ENCODE data around the gene CCDC74A.
"Not testable (repeated sequence)": the region's sequence is repeated elsewhere in the genome, so short reads cannot be mapped to it uniquely, and the experiment has no call there.

Gene CCDC74A

DNA sequence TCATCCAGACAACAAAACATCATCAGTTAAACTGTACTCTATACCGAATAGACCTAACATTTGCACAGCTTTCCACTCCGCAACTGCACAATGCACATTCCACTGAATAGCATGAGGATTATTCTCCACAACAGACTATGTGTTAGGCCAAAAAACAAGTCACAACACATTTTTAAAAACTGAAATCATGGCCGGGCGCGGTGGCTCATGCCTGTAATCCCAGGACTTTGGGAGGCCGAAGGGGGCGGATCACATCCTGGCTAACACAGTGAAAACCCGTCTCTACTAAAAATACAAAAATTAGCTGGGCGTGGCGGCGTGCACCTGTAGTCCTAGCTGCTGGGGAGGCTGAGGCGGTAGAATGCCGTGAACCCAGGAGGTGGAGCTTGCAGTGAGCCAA lies 11.2 kb downstream of the CCDC74A start:
- H3K27ac Mint-ChIP-seq; DNase-seq; H3K4me1 Mint-ChIP-seq (ENCODE audit: low read depth in 2 of 2); H3K4me3 Mint-ChIP-seq; H3K36me3 Mint-ChIP-seq (ENCODE audit: insufficient read depth); H3K9me3 Mint-ChIP-seq; ATAC-seq (replicated peaks): not testable (repeated sequence)
- peaks cover 7 to 28% of the 10 kb centered on the region in 2 donors for H3K27me3 Mint-ChIP-seq

DNA sequence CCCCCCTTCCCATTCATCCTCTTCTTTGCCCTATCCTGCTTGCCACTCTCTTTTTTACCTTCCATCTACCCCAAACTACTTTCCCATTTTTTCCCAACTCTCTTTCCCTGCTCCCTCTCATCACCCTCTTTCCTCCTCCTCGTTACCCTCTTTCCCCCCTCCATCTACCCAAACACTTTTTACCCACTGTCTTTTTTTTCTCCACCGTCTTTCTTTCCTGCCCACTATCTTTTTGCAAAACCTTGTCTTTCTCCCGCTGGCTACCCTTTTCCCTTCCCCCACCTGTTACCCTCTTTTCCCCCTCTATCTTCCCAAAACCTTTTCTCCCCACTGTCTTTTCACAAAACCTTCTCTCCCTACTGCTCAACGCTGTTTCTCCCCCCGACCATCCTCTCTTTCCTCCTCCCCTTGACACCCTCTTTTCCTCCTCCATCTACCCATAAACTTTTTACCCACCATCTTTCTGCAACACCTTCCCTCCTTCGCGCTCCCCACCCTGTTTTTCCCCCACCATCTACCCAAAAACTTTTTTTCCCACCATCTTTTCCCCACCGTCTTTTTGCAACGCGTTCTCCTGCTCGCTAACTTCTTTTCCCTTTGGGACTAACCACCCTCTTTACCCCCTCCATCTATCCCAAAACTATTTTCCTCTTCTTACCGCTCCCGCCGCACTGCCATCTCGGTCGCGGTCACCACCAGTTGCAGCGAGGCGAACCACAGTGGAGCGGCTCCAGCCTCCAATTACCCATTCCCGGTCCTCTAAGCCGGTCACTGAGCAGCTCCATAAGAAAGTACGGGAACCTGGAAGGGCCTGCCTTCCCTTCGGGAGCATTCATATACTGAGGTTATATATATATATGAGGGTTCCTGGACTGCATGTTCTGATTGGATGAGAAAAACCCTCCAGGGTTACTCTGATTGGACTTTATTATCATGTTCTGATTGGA lies 15.0 kb downstream of the CCDC74A start:
- Mint-ChIP-seq H3K9me3 (no peaks in the 10 kb centered on the region), H3K4me3 (no peak overlapping the region), H3K27ac (no peak overlapping the region), H3K27me3 (peaks cover 12 to 34% of the 10 kb centered on the region in 2 donors), H3K36me3 (ENCODE audit: insufficient read depth) (no peaks in the 10 kb centered on the region), H3K4me1 (ENCODE audit: low read depth in 2 of 2) (no peaks in the 10 kb centered on the region)
- ATAC-seq (replicated peaks) = no peak
- DNase-seq = no peak

GRCh38 chr2:131543385-131543891 lies 15.8 kb downstream of the CCDC74A start:
- ATAC-seq (replicated peaks) (no peak), DNase-seq (no peak)
- no peak overlapping the region for H3K4me3 Mint-ChIP-seq
- H3K27me3 Mint-ChIP-seq = peaks cover 12 to 34% of the 10 kb centered on the region in 2 donors
- no peaks in the 10 kb centered on the region for H3K36me3 Mint-ChIP-seq (ENCODE audit: insufficient read depth)
- no peaks in the 10 kb centered on the region for H3K9me3 Mint-ChIP-seq
- H3K27ac Mint-ChIP-seq = no peak overlapping the region
- no peaks in the 10 kb centered on the region for H3K4me1 Mint-ChIP-seq (ENCODE audit: low read depth in 2 of 2)

- not testable (repeated sequence) for H3K4me3 Mint-ChIP-seq; H3K27ac Mint-ChIP-seq; H3K9me3 Mint-ChIP-seq; H3K36me3 Mint-ChIP-seq (ENCODE audit: insufficient read depth); DNase-seq; ATAC-seq (replicated peaks); H3K4me1 Mint-ChIP-seq (ENCODE audit: low read depth in 2 of 2)
- H3K27me3 Mint-ChIP-seq = peaks cover 12 to 34% of the 10 kb centered on the region in 2 donors
These were observed 16.5 kb downstream of the CCDC74A start for GRCh38 chr2:131544006-131544812.

DNA sequence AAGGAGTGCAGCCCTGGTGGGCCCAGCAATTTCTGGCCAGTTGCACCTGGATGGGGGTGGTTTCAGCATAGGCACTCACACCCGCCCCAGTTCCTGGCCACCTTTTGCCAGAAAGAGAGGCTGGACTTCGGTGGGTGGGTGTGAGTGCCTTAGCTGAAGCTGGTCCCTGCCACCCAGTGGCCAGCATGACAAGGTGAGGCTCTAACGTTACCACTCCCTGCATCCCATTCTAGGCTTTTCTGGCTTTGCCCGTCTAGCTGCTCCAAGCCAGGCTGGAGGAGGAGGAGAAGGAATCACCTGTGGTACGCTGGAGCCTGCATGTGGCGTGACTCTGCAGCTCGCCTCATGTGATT lies 17.1 kb downstream of the CCDC74A start:
- peaks cover 15 to 34% of the 10 kb centered on the region in 2 donors for H3K27me3 Mint-ChIP-seq
- H3K4me3 Mint-ChIP-seq; H3K27ac Mint-ChIP-seq; H3K4me1 Mint-ChIP-seq (ENCODE audit: low read depth in 2 of 2); H3K36me3 Mint-ChIP-seq (ENCODE audit: insufficient read depth); ATAC-seq (replicated peaks); DNase-seq; H3K9me3 Mint-ChIP-seq: not testable (repeated sequence)

- no peaks in the 10 kb centered on the region for H3K36me3 Mint-ChIP-seq (ENCODE audit: insufficient read depth)
- H3K27ac Mint-ChIP-seq = no peak overlapping the region
- no peak for ATAC-seq (replicated peaks)
- no peaks in the 10 kb centered on the region for H3K4me1 Mint-ChIP-seq (ENCODE audit: low read depth in 2 of 2)
- H3K4me3 Mint-ChIP-seq = no peak overlapping the region
- no peaks in the 10 kb centered on the region for H3K9me3 Mint-ChIP-seq
- peaks cover 53 to 62% of the 10 kb centered on the region in 2 donors for H3K27me3 Mint-ChIP-seq
- DNase-seq = no peak
These were observed 25.2 kb downstream of the CCDC74A start for GRCh38 chr2:131552871-131553270.

DNA sequence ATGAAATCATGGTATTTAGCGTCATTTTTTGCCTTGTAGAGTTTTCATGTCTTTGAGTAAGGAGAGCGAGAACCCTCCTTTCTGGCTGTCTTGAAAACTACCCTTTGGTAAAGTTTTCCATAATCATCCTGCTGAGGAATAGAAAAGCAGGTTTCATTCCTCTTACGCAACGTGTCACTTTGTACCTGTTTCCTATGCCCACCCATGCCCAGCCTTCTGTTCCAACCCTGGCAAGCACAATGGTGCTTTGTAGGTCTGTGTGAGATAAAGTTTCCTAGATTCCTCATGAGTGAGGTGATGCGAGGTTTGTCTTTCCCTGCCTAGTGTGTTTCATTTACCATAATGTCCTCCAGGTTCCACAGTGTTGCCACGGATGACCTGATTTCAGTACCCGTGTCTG lies 29.3 kb downstream of the CCDC74A start:
- Mint-ChIP-seq H3K27ac (no peak overlapping the region), H3K36me3 (ENCODE audit: insufficient read depth) (no peaks in the 10 kb centered on the region), H3K4me1 (ENCODE audit: low read depth in 2 of 2) (no peaks in the 10 kb centered on the region), H3K9me3 (no peaks in the 10 kb centered on the region), H3K4me3 (no peak overlapping the region), H3K27me3 (peaks cover 53 to 73% of the 10 kb centered on the region in 2 donors)
- ATAC-seq (replicated peaks) = no peak
- no peak for DNase-seq

GRCh38 chr2:131557558-131558321 lies 30.1 kb downstream of the CCDC74A start:
- no peaks in the 10 kb centered on the region for H3K4me1 Mint-ChIP-seq (ENCODE audit: low read depth in 2 of 2)
- H3K27ac Mint-ChIP-seq = no peak overlapping the region
- no peaks in the 10 kb centered on the region for H3K9me3 Mint-ChIP-seq
- H3K4me3 Mint-ChIP-seq = no peak overlapping the region
- ATAC-seq (replicated peaks) (no peak), DNase-seq (no peak)
- no peaks in the 10 kb centered on the region for H3K36me3 Mint-ChIP-seq (ENCODE audit: insufficient read depth)
- peaks cover 47 to 66% of the 10 kb centered on the region in 2 donors for H3K27me3 Mint-ChIP-seq

DNA sequence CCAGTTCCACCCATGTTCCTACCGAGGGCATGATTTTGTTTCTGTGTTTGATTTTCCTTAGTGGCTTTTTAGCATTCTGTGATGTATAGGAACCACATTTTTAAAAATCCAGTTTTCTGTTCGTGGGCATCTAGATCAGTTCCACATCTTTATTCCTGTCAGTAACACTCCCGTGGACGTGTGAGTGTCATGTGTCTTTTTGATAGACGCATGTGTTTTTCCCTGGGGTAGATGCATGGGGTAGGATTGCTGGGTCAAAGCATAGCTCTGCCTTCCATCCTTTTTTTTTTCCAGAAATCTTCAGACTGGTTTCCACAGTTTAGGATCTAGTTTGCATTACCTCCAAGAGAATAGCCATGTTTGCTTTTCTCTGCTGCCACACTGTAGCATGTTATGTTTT lies 38.7 kb downstream of the CCDC74A start:
- H3K4me3 Mint-ChIP-seq = no peak overlapping the region
- H3K36me3 Mint-ChIP-seq (ENCODE audit: insufficient read depth) = no peaks in the 10 kb centered on the region
- no peak for ATAC-seq (replicated peaks)

DNA sequence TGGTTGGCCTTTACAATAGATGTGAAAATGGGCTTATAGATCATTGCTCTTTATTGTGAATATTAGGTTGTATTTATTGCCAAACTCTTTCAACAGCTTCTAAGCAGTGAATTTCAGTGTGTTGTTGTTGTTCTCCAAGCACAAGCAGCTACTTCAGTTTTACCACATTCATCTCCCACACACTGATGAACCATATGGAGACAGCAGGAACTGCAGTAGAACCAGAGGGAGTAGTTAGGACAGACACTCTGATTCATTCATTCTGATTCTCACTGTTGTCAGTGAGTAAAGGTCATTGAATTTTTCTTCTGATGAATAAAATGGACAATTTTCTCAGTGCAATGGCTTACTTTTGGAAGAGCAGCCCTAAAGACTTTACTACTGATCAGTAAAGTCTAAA lies 40.2 kb downstream of the CCDC74A start:
- Mint-ChIP-seq H3K4me1 (ENCODE audit: low read depth in 2 of 2) (no peaks in the 10 kb centered on the region), H3K36me3 (ENCODE audit: insufficient read depth) (no peaks in the 10 kb centered on the region), H3K27ac (no peak overlapping the region), H3K9me3 (no peaks in the 10 kb centered on the region), H3K27me3 (peaks cover 58 to 60% of the 10 kb centered on the region in 2 donors), H3K4me3 (no peak overlapping the region)
- no peak for DNase-seq
- ATAC-seq (replicated peaks) = no peak

More for the DNA sequence above, 38.7 kb downstream of the CCDC74A start:
- no peaks in the 10 kb centered on the region for H3K9me3 Mint-ChIP-seq
- no peaks in the 10 kb centered on the region for H3K4me1 Mint-ChIP-seq (ENCODE audit: low read depth in 2 of 2)
- H3K27ac Mint-ChIP-seq = no peak overlapping the region
- peaks cover 51% of the 10 kb centered on the region in 2 donors for H3K27me3 Mint-ChIP-seq
- no peak for DNase-seq

DNA sequence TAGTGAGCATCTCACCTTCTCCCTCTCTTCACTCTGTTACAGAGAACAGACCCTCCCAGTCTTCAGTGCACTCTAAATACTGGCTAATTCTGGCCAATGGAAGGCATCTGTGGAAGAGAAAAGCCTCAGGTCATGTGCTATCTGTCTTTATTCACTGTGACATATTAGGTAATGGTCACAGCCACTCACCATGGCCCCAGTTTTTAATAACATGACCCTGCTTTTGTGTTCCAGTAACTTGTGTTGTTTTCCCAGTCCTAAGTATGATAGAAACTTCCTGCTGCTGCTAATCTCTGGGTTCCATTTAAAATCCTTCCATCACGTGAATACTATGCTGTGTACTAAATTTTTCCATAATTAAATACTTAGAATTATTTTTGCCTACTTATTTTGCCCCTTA lies 40.7 kb downstream of the CCDC74A start:
- H3K4me1 Mint-ChIP-seq (ENCODE audit: low read depth in 2 of 2); DNase-seq; ATAC-seq (replicated peaks); H3K27ac Mint-ChIP-seq; H3K9me3 Mint-ChIP-seq; H3K36me3 Mint-ChIP-seq (ENCODE audit: insufficient read depth); H3K4me3 Mint-ChIP-seq: not testable (repeated sequence)
- H3K27me3 Mint-ChIP-seq = peaks cover 56% of the 10 kb centered on the region in 2 donors

DNA sequence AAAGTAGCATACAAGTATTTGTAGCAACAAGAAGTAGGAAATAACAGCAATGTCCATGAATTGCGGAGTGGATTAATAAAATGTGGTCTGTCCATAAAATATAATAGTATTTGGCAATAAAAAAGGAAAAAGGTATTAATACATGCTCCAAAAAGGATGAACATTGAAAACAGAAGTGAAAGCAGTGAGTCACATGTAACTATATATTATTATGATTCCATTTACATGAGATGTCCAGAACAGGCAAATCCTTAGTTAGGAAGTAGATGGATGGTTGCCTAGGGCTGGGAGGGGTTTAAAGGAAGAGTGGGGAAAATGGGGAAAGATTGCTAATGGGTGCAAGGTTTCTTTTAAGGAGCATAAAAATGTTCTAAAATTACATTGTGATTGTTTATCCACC lies 44.5 kb downstream of the CCDC74A start:
- ATAC-seq (replicated peaks) = no peak
- Mint-ChIP-seq H3K27me3 (peaks cover 45 to 47% of the 10 kb centered on the region in 2 donors), H3K4me1 (ENCODE audit: low read depth in 2 of 2) (no peaks in the 10 kb centered on the region), H3K4me3 (no peak overlapping the region), H3K9me3 (no peaks in the 10 kb centered on the region), H3K36me3 (ENCODE audit: insufficient read depth) (no peaks in the 10 kb centered on the region), H3K27ac (no peak overlapping the region)
- no peak for DNase-seq

DNA sequence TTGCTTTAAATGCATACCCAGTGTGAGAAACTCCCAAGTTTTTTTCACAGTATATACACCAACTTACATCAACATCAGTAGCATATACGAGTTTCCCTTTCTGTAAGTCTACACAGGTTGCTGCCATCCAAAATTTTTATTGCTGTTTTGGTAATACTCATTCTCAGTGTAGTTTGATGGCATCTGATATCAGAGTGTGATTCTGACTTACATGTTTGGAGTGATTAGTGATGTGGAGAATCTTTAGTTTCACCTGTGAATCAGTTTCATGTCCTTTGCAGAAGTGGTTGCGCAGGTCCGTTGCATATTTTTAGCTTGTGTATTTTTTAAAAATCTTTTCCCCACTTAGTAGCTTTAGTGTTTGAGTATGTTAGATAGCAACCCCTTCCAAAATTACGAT lies 50.1 kb downstream of the CCDC74A start:
- Mint-ChIP-seq H3K9me3 (no peaks in the 10 kb centered on the region), H3K4me1 (ENCODE audit: low read depth in 2 of 2) (no peaks in the 10 kb centered on the region), H3K36me3 (ENCODE audit: insufficient read depth) (no peaks in the 10 kb centered on the region), H3K27ac (no peak overlapping the region), H3K27me3 (peaks cover 69 to 83% of the 10 kb centered on the region in 2 donors), H3K4me3 (no peak overlapping the region)
- ATAC-seq (replicated peaks) = no peak
- no peak for DNase-seq

Measured in effector memory CD8-positive, alpha-beta T cell (primary cell).